Testis (tissue), 5 donors: ENCODE measurements around the gene SPATA31D1. TPM values are rescaled to one million over a fixed set of nuclear protein-coding genes. Genes with fewer than 3 reads are reported as not detected.
"Not testable (repeated sequence)": the region's sequence is repeated elsewhere in the genome, so short reads cannot be mapped to it uniquely, and the experiment has no call there.

Experiments used
- DNase-seq: peaks from one replicate; pipeline ENCODE4 v3.0.0-alpha.2; 2019
- H3K27ac ChIP-seq, 2 donors: fragments of 200-600 bp; sonication (generic); one replicate each; pipeline ENCODE4 v1.5.1; 2019
- H3K27me3 ChIP-seq: fragments of 200-600 bp; sonication (generic); one replicate; pipeline ENCODE4 v1.5.1; 2019
- H3K36me3 ChIP-seq: fragments of 200-600 bp; sonication (generic); one replicate; pipeline ENCODE4 v1.5.1; 2017; ENCODE audit warnings: low read depth; ENCODE audit errors: missing control alignments
- H3K4me1 ChIP-seq: fragments of 200-600 bp; sonication (generic); one replicate; pipeline ENCODE4 v1.5.1; 2019
- H3K4me3 ChIP-seq, 2 donors: fragments of 200-600 bp; sonication (generic); one replicate each; pipeline ENCODE4 v1.5.1; 2017 to 2019
- H3K9me3 ChIP-seq: fragments of 200-600 bp; sonication (generic); one replicate; pipeline ENCODE4 v1.5.1; 2017
- CTCF ChIP-seq, 3 experiments: fragments of 450-650 bp in 2 of 3; fragments of 200-600 bp in 1 of 3; sonication (generic) in 1 of 3; IDR thresholded peaks; one replicate each; pipeline ENCODE4 v1.5.1; 2016 to 2019; ENCODE audit warnings: antibody characterized with exemption in 3 of 3, mild to moderate bottlenecking in 2 of 3, moderate library complexity in 1 of 3
- POLR2A ChIP-seq: fragments of 450-650 bp; IDR thresholded peaks from one replicate; pipeline ENCODE4 v1.6.1; 2017; ENCODE audit warnings: antibody characterized with exemption, mild to moderate bottlenecking, moderate library complexity
- WGBS, 2 donors: methylation state at CpG; one replicate each; pipeline ENCODE4 v1.1.5; 2018; 5-methylcytosine and 5-hydroxymethylcytosine counted together
- intact Hi-C: fragments of 100-400 bp; cut with DNase I; formaldehyde crosslinking; loops from one replicate; pipeline ENCODE4 v1.15.1; 2023; ENCODE audit warnings: low total_unique reads
- long read RNA-seq, 2 donors: transcript quantifications; one replicate each; lab custom pipeline, GENCODE V29; 2026
- polyA plus RNA-seq: library from polyadenylated mRNA; stranded (reverse); fragments of 350-450 nt; fragmentation: Illumina TruSeq; extraction: RNeasy Lipid Tissue Mini Kit (QIAGEN cat#74804); gene quantifications from one replicate; pipeline ENCODE4 v1.2.3, GENCODE V29; 2014; ENCODE audit warnings: low read depth, low replicate concordance; ENCODE audit not compliant: insufficient read depth
- total RNA-seq, 2 donors: library from RNA; depleted of rRNA; stranded (reverse); fragments of >200 nt; gene quantifications; one replicate each; pipeline ENCODE4 v1.2.3, GENCODE V29; 2016

The SPATA31D1 gene
- 10 to 100 TPM in 1 of 2 donors, 1 to 10 TPM in 1; 9.0 to 18.6 TPM for total RNA-seq
- polyA plus RNA-seq: 12.1 TPM
- long read RNA-seq, donor 1: 0 reads
- long read RNA-seq, donor 2: 0 reads

- H3K27ac ChIP-seq, H3K27me3 ChIP-seq, H3K4me3 ChIP-seq, H3K4me1 ChIP-seq, H3K36me3 ChIP-seq, intact Hi-C loops, DNase-seq, H3K9me3 ChIP-seq: not testable (repeated sequence)
- WGBS, 2 donors: 93 to 94% methylated on average over 1 of the region's 1 CpG
Observed at GRCh38 chr9:81988472-81988871, at the start of gene SPATA31D1. Gene SPATA31D1 (plus strand): TSS chr9:81988772. CDS start chr9:81988819, 47 bp downstream.

GRCh38 chr9:81943393-81943792 is 45.2 kb upstream of the SPATA31D1 start, which contains the start of gene SPATA31D3:
Gene SPATA31D3 (plus strand): TSS chr9:81943500. CDS start chr9:81943586, 86 bp downstream.
- DNase-seq, H3K27ac ChIP-seq, H3K4me1 ChIP-seq, H3K9me3 ChIP-seq, H3K4me3 ChIP-seq, H3K27me3 ChIP-seq, H3K36me3 ChIP-seq, intact Hi-C loops: not testable (repeated sequence)
- WGBS, 2 donors: no CpG with 5 or more reads among the region's 2 CpGs

- H3K36me3 ChIP-seq, intact Hi-C loops, H3K27ac ChIP-seq, H3K27me3 ChIP-seq, H3K4me3 ChIP-seq, DNase-seq, H3K4me1 ChIP-seq, H3K9me3 ChIP-seq: not testable (repeated sequence)
- 40 to 88% methylated on average over 1 of the region's 3 CpGs for WGBS, 2 donors
Observed at GRCh38 chr9:81948650-81949049, 39.9 kb upstream of the SPATA31D1 start.

GRCh38 chr9:81953096-81953495 is 35.5 kb upstream of the SPATA31D1 start:
- no peak for TF ChIP-seq POLR2A
- TF ChIP-seq CTCF (IDR thresholded peaks at IDR 0.05): no peak
- 89 to 100% methylated on average over 1 of the region's 1 CpG for WGBS, 2 donors
- DNase-seq: no peak
- Histone ChIP-seq H3K36me3 (no peaks in the 10 kb centered on the region), H3K27me3 (no peaks in the 10 kb centered on the region), H3K27ac (no peak overlapping the region), H3K4me3 (no peak overlapping the region), H3K9me3 (no peaks in the 10 kb centered on the region), H3K4me1 (no peaks in the 10 kb centered on the region)
- intact Hi-C loops: no loop called here

- intact Hi-C loops: no loop called here
- Histone ChIP-seq H3K4me3 (no peak overlapping the region), H3K36me3 (no peaks in the 10 kb centered on the region), H3K9me3 (no peaks in the 10 kb centered on the region), H3K4me1 (no peaks in the 10 kb centered on the region), H3K27ac (no peak overlapping the region), H3K27me3 (no peaks in the 10 kb centered on the region)
- TF ChIP-seq POLR2A: no peak
- no peak for TF ChIP-seq CTCF (IDR thresholded peaks at IDR 0.05)
- DNase-seq: no peak
Observed at GRCh38 chr9:81955625-81956024, 32.9 kb upstream of the SPATA31D1 start.

GRCh38 chr9:81964218-81965171 is 24.1 kb upstream of the SPATA31D1 start:
- no peak for DNase-seq
- Histone ChIP-seq H3K9me3 (no peaks in the 10 kb centered on the region), H3K4me1 (no peaks in the 10 kb centered on the region), H3K27me3 (no peaks in the 10 kb centered on the region), H3K27ac (no peak overlapping the region), H3K36me3 (no peaks in the 10 kb centered on the region), H3K4me3 (no peak overlapping the region)
- intact Hi-C loops: no loop called here
- no peak for TF ChIP-seq CTCF (IDR thresholded peaks at IDR 0.05)
- TF ChIP-seq POLR2A: no peak
- 75 to 82% methylated on average over 6 of the region's 6 CpGs for WGBS, 2 donors
